Measurements from ENCODE around the gene SULT1C4. TPM values are rescaled to one million over a fixed set of nuclear protein-coding genes. Genes with fewer than 3 reads are reported as not detected.

The SULT1C4 gene
- total and polyA plus RNA-seq, 2 experiments from 2014 or later: 17.3 to 17.8 TPM

DNA sequence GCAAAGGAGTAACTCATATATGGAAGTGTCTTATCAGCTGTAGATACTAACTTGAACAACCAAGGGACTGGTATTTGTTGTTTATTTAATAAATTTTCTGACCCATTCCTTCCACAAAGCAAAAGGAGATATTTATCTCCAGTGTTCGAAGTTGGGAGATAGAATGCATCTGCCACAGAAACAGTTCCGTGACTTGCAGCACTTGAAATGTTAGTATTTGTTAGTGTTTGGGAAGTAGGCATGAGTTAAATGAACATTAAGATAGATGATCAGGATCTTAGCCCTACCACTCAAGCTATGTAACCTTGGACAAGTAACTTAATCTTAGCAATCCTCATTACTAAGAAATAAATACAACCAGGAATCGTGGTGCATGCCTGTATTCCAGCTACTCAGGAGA, 12.1 kb upstream of the SULT1C4 start:
- H3K4me3 ChIP-seq: no peak overlapping the region
- no peaks in the 10 kb centered on the region for H3K36me3 ChIP-seq (replicated peaks; ENCODE audit: insufficient read depth, low read depth)
- 77% methylated on average over 3 of the region's 3 CpGs for WGBS (ENCODE audit: low lambda C conversion rate, missing lambda C conversion rate)
- TF ChIP-seq EZH2phosphoT487 (IDR thresholded peaks at IDR 0.05; ENCODE audit: low read depth, severe bottlenecking, unreplicated experiment): no peak
- no peak for TF ChIP-seq EZH2 (IDR thresholded peaks at IDR 0.05; ENCODE audit: borderline replicate concordance)
- TF ChIP-seq, protein P1, sequence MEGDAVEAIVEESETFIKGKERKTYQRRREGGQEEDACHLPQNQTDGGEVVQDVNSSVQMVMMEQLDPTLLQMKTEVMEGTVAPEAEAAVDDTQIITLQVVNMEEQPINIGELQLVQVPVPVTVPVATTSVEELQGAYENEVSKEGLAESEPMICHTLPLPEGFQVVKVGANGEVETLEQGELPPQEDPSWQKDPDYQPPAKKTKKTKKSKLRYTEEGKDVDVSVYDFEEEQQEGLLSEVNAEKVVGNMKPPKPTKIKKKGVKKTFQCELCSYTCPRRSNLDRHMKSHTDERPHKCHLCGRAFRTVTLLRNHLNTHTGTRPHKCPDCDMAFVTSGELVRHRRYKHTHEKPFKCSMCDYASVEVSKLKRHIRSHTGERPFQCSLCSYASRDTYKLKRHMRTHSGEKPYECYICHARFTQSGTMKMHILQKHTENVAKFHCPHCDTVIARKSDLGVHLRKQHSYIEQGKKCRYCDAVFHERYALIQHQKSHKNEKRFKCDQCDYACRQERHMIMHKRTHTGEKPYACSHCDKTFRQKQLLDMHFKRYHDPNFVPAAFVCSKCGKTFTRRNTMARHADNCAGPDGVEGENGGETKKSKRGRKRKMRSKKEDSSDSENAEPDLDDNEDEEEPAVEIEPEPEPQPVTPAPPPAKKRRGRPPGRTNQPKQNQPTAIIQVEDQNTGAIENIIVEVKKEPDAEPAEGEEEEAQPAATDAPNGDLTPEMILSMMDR (IDR thresholded peaks at IDR 0.05; ENCODE audit: poor library complexity): no peak
- H2AFZ ChIP-seq: no peak overlapping the region
- no peaks in the 10 kb centered on the region for H3K79me2 ChIP-seq
- no peaks in the 10 kb centered on the region for H3K9me3 ChIP-seq (ENCODE audit: low read depth)
- no peak for DNase-seq (ENCODE audit: low spot score)
- H3K27ac ChIP-seq: no peak overlapping the region
- no peaks in the 10 kb centered on the region for H3K9me2 ChIP-seq (replicated peaks; ENCODE audit: insufficient read depth)
- H3K4me1 ChIP-seq (ENCODE audit: insufficient read depth): no peaks in the 10 kb centered on the region
- no peaks in the 10 kb centered on the region for H4K20me1 ChIP-seq (ENCODE audit: insufficient read depth, poor library complexity, severe bottlenecking)
- no peaks in the 10 kb centered on the region for H3K27me3 ChIP-seq
- no peak overlapping the region for H3K4me2 ChIP-seq

GRCh38 chr2:108367014-108367413, 10.7 kb upstream of the SULT1C4 start:
- Histone ChIP-seq H4K20me1 (ENCODE audit: insufficient read depth, poor library complexity, severe bottlenecking) (no peaks in the 10 kb centered on the region), H2AFZ (no peak overlapping the region), H3K9me2 (replicated peaks; ENCODE audit: insufficient read depth) (no peaks in the 10 kb centered on the region), H3K27ac (no peak overlapping the region), H3K4me1 (ENCODE audit: insufficient read depth) (no peaks in the 10 kb centered on the region), H3K27me3 (no peaks in the 10 kb centered on the region), H3K36me3 (replicated peaks; ENCODE audit: insufficient read depth, low read depth) (no peaks in the 10 kb centered on the region), H3K4me3 (no peak overlapping the region), H3K4me2 (no peak overlapping the region), H3K9me3 (ENCODE audit: low read depth) (no peaks in the 10 kb centered on the region), H3K79me2 (no peaks in the 10 kb centered on the region)
- 100% methylated on average over 1 of the region's 1 CpG for WGBS (ENCODE audit: low lambda C conversion rate, missing lambda C conversion rate)
- DNase-seq (ENCODE audit: low spot score): no peak
- no peak for TF ChIP-seq EZH2phosphoT487 (IDR thresholded peaks at IDR 0.05; ENCODE audit: low read depth, severe bottlenecking, unreplicated experiment)
- TF ChIP-seq EZH2 (IDR thresholded peaks at IDR 0.05; ENCODE audit: borderline replicate concordance): no peak
- TF ChIP-seq, protein P1 (IDR thresholded peaks at IDR 0.05; ENCODE audit: poor library complexity): no peak

DNA sequence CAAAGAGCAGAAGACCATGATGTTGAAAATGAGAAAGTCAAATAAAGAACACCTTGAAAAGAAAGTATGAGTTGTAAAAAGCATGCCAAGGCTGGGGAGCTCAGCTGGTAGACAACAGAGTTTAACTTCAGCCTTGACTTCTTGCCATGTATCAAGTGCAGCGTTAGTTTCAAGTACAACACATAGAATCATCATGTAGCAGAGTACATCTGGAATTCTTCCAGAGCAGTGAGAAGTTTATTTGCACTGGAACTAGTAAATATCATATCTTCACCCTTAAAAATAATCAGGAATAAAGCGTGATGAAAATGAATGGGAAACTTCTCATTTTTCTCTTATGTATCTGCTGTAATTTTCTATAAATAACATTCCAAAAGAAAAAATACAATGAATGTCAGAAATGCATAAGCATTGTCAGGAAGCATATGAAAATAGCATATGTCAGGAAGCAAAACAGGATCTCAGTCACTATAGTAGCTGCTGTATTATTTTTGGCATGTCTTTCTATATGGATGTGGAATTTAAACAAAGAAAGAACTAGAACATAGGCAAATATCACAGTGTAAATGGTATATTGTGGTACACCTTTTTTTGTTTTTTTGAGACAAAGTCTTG, 10.1 kb upstream of the SULT1C4 start:
- no peak for TF ChIP-seq EZH2phosphoT487 (IDR thresholded peaks at IDR 0.05; ENCODE audit: low read depth, severe bottlenecking, unreplicated experiment)
- TF ChIP-seq EZH2 (IDR thresholded peaks at IDR 0.05; ENCODE audit: borderline replicate concordance): no peak
- TF ChIP-seq, protein P1 (IDR thresholded peaks at IDR 0.05; ENCODE audit: poor library complexity): no peak
- H3K27ac ChIP-seq: no peak overlapping the region
- H3K9me2 ChIP-seq (replicated peaks; ENCODE audit: insufficient read depth): no peaks in the 10 kb centered on the region
- no peak overlapping the region for H3K4me2 ChIP-seq
- no peaks in the 10 kb centered on the region for H3K36me3 ChIP-seq (replicated peaks; ENCODE audit: insufficient read depth, low read depth)
- no peaks in the 10 kb centered on the region for H3K4me1 ChIP-seq (ENCODE audit: insufficient read depth)
- no peak overlapping the region for H2AFZ ChIP-seq
- no peak overlapping the region for H3K4me3 ChIP-seq
- 77% methylated on average over 2 of the region's 2 CpGs for WGBS (ENCODE audit: low lambda C conversion rate, missing lambda C conversion rate)
- no peak for DNase-seq (ENCODE audit: low spot score)
- H3K79me2 ChIP-seq: no peaks in the 10 kb centered on the region
- H3K27me3 ChIP-seq: no peaks in the 10 kb centered on the region
- no peaks in the 10 kb centered on the region for H4K20me1 ChIP-seq (ENCODE audit: insufficient read depth, poor library complexity, severe bottlenecking)
- H3K9me3 ChIP-seq (ENCODE audit: low read depth): no peaks in the 10 kb centered on the region

Data from hepatocyte (in vitro differentiated cells).